HepG2 (cell line): ENCODE measurements around the gene NECTIN2. TPM values are rescaled to one million over a fixed set of nuclear protein-coding genes. Genes with fewer than 3 reads are reported as not detected.
A peak's percentile ranks its signal among the peaks of the same experiment; 100 is the strongest.

Experiments
- CENPX ChIP-seq: sonication (generic); formaldehyde crosslinking; IDR thresholded peaks from 2 replicates; pipeline ENCODE4 v1.9.0; 2021; ENCODE audit warnings: mild to moderate bottlenecking, missing genetic modification reagents, moderate library complexity
- FOSL2 ChIP-seq: sonication (generic); formaldehyde crosslinking; IDR thresholded peaks from 2 replicates; pipeline ENCODE4 v1.4.0; 2020; ENCODE audit warnings: missing genetic modification reagents
- HOMEZ ChIP-seq: IDR thresholded peaks from 2 replicates; pipeline ENCODE4 v1.6.1; 2016; ENCODE audit warnings: low read depth
- MAF1 ChIP-seq: sonication (generic); formaldehyde crosslinking; IDR thresholded peaks from 2 replicates; pipeline ENCODE4 v1.5.0; 2020; ENCODE audit warnings: missing genetic modification reagents, borderline replicate concordance
- REXO4 ChIP-seq: sonication (generic); formaldehyde crosslinking; IDR thresholded peaks from 2 replicates; pipeline ENCODE4 v1.8.0; 2022; ENCODE audit warnings: missing genetic modification reagents, mild to moderate bottlenecking, borderline replicate concordance
- SMC3 ChIP-seq: IDR thresholded peaks from 2 replicates; pipeline ENCODE4 v1.6.1; 2011; ENCODE audit warnings: low read length, improper control_type of control experiment
- THAP11 ChIP-seq: IDR thresholded peaks from 2 replicates; pipeline ENCODE4 v1.6.1; 2016; ENCODE audit warnings: missing biosample characterization, missing genetic modification reagents
- XBP1 ChIP-seq: sonication (generic); formaldehyde crosslinking; IDR thresholded peaks from 2 replicates; pipeline ENCODE4 v1.5.0; 2020; ENCODE audit warnings: missing genetic modification reagents
- ZBTB3 ChIP-seq: sonication (generic); formaldehyde crosslinking; IDR thresholded peaks from 2 replicates; pipeline ENCODE4 v1.4.0; 2020; ENCODE audit warnings: low read depth, mild to moderate bottlenecking, moderate library complexity, missing genetic modification reagents, borderline replicate concordance
- ZBTB7B ChIP-seq: sonication (generic); formaldehyde crosslinking; IDR thresholded peaks from 2 replicates; pipeline ENCODE4 v1.4.0; 2020; ENCODE audit warnings: missing genetic modification reagents
- ZMAT3 ChIP-seq: sonication (generic); formaldehyde crosslinking; conservative IDR thresholded peaks from 2 replicates; pipeline ENCODE4 v1.7.0; 2021; ENCODE audit warnings: missing genetic modification reagents
- ZNF263 ChIP-seq: sonication (generic); formaldehyde crosslinking; IDR thresholded peaks from 2 replicates; pipeline ENCODE4 v1.4.0; 2020; ENCODE audit warnings: missing genetic modification reagents
- ZNF468 ChIP-seq: sonication (generic); formaldehyde crosslinking; IDR thresholded peaks from 2 replicates; pipeline ENCODE4 v1.8.0; 2022; ENCODE audit warnings: mild to moderate bottlenecking, moderate library complexity, missing genetic modification reagents
- polyA plus RNA-seq, 8 experiments: library from polyadenylated mRNA; depleted of rRNA in 3 of 8; stranded (reverse) in 7 of 8; unstranded in 1 of 8; fragments of >200 nt; fragmentation: Illumina TruSeq in 4 of 8; extraction: Trizol in 4 of 8; gene quantifications; 2 replicates each; pipeline versions ENCODE4 v1.2.1 to v1.2.3, GENCODE V29; 2011 to 2016; ENCODE audit warnings: low read depth in 4 of 8, missing spikeins in 1 of 8, mixed read lengths in 1 of 8; ENCODE audit not compliant: insufficient read depth in 1 of 8
- total RNA-seq, 5 experiments: library from RNA; depleted of rRNA; stranded (reverse); fragments of >200 nt; fragmentation: Illumina TruSeq; extraction: Trizol; gene quantifications; 2 replicates each; pipeline ENCODE4 v1.2.3, GENCODE V29; 2016; ENCODE audit warnings: low read depth in 1 of 5
- TF ChIP-seq, protein P1 (sequence below), 2 experiments: sonication (generic) in 1 of 2; formaldehyde crosslinking in 1 of 2; IDR thresholded peaks; 2 replicates each; pipeline versions ENCODE4 v1.4.0 to v1.6.1; 2016 to 2020; ENCODE audit warnings: borderline replicate concordance in 1 of 2, low read depth in 1 of 2, mild to moderate bottlenecking in 1 of 2, missing genetic modification reagents in 1 of 2
- TF ChIP-seq, protein P2 (sequence below): sonication (generic); formaldehyde crosslinking; IDR thresholded peaks from 2 replicates; pipeline ENCODE4 v1.4.0; 2020; ENCODE audit warnings: mild to moderate bottlenecking, missing genetic modification reagents, borderline replicate concordance
- TF ChIP-seq, protein P3 (sequence below): sonication (generic); formaldehyde crosslinking; IDR thresholded peaks from 2 replicates; pipeline ENCODE4 v1.8.1; 2022; ENCODE audit warnings: low read depth, mild to moderate bottlenecking, missing genetic modification reagents

The NECTIN2 gene
- total and polyA plus RNA-seq, 2 of the 13 experiments (the other 11 are each of a cell fraction or from before 2014, with no cell fraction given): 75.4 to 114 TPM

- TF ChIP-seq, protein P1, sequence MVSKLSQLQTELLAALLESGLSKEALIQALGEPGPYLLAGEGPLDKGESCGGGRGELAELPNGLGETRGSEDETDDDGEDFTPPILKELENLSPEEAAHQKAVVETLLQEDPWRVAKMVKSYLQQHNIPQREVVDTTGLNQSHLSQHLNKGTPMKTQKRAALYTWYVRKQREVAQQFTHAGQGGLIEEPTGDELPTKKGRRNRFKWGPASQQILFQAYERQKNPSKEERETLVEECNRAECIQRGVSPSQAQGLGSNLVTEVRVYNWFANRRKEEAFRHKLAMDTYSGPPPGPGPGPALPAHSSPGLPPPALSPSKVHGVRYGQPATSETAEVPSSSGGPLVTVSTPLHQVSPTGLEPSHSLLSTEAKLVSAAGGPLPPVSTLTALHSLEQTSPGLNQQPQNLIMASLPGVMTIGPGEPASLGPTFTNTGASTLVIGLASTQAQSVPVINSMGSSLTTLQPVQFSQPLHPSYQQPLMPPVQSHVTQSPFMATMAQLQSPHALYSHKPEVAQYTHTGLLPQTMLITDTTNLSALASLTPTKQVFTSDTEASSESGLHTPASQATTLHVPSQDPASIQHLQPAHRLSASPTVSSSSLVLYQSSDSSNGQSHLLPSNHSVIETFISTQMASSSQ (IDR thresholded peaks at IDR 0.05; ENCODE audit: low read depth): no peak
- TF ChIP-seq, protein P1 (CRISPR knock-in tag; IDR thresholded peaks at IDR 0.05; ENCODE audit: borderline replicate concordance): no peak
- peak; percentile 74 for TF ChIP-seq SMC3
- TF ChIP-seq THAP11: no peak
- TF ChIP-seq FOSL2: 0 out of 2 replicates have a peak, but pooled peaks have one; percentile 26
- TF ChIP-seq HOMEZ (CRISPR knock-in tag): 0 out of 2 replicates have a peak, but pooled peaks have one; percentile 33
- TF ChIP-seq, protein P2, sequence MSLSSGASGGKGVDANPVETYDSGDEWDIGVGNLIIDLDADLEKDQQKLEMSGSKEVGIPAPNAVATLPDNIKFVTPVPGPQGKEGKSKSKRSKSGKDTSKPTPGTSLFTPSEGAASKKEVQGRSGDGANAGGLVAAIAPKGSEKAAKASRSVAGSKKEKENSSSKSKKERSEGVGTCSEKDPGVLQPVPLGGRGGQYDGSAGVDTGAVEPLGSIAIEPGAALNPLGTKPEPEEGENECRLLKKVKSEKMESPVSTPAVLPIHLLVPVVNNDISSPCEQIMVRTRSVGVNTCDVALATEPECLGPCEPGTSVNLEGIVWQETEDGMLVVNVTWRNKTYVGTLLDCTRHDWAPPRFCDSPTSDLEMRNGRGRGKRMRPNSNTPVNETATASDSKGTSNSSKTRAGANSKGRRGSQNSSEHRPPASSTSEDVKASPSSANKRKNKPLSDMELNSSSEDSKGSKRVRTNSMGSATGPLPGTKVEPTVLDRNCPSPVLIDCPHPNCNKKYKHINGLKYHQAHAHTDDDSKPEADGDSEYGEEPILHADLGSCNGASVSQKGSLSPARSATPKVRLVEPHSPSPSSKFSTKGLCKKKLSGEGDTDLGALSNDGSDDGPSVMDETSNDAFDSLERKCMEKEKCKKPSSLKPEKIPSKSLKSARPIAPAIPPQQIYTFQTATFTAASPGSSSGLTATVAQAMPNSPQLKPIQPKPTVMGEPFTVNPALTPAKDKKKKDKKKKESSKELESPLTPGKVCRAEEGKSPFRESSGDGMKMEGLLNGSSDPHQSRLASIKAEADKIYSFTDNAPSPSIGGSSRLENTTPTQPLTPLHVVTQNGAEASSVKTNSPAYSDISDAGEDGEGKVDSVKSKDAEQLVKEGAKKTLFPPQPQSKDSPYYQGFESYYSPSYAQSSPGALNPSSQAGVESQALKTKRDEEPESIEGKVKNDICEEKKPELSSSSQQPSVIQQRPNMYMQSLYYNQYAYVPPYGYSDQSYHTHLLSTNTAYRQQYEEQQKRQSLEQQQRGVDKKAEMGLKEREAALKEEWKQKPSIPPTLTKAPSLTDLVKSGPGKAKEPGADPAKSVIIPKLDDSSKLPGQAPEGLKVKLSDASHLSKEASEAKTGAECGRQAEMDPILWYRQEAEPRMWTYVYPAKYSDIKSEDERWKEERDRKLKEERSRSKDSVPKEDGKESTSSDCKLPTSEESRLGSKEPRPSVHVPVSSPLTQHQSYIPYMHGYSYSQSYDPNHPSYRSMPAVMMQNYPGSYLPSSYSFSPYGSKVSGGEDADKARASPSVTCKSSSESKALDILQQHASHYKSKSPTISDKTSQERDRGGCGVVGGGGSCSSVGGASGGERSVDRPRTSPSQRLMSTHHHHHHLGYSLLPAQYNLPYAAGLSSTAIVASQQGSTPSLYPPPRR: peak; percentile 44; the same call in 1 of the 2 replicates
- TF ChIP-seq ZNF468 (CRISPR knock-in tag): 0 out of 2 replicates have a peak, but pooled peaks have one; percentile 39
- TF ChIP-seq, protein P3, sequence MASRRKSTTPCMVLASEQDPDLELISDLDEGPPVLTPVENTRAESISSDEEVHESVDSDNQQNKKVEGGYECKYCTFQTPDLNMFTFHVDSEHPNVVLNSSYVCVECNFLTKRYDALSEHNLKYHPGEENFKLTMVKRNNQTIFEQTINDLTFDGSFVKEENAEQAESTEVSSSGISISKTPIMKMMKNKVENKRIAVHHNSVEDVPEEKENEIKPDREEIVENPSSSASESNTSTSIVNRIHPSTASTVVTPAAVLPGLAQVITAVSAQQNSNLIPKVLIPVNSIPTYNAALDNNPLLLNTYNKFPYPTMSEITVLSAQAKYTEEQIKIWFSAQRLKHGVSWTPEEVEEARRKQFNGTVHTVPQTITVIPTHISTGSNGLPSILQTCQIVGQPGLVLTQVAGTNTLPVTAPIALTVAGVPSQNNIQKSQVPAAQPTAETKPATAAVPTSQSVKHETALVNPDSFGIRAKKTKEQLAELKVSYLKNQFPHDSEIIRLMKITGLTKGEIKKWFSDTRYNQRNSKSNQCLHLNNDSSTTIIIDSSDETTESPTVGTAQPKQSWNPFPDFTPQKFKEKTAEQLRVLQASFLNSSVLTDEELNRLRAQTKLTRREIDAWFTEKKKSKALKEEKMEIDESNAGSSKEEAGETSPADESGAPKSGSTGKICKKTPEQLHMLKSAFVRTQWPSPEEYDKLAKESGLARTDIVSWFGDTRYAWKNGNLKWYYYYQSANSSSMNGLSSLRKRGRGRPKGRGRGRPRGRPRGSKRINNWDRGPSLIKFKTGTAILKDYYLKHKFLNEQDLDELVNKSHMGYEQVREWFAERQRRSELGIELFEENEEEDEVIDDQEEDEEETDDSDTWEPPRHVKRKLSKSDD: 0 out of 2 replicates have a peak, but pooled peaks have one; percentile 50
- TF ChIP-seq ZNF263 (CRISPR knock-in tag): peak; percentile 95
- TF ChIP-seq ZBTB7B (CRISPR knock-in tag): peak; percentile 69; the same call in 1 of the 2 replicates
- TF ChIP-seq REXO4 (CRISPR knock-in tag): no peak
- TF ChIP-seq ZBTB3 (CRISPR knock-in tag): no peak
- TF ChIP-seq ZMAT3 (CRISPR knock-in tag): peak; percentile 61; the same call in 1 of the 2 replicates
- TF ChIP-seq XBP1 (CRISPR knock-in tag): no peak
- no peak for TF ChIP-seq MAF1 (CRISPR knock-in tag)
- TF ChIP-seq CENPX: no peak
Measured at GRCh38 chr19:44800461-44800860, 45.6 kb upstream of the NECTIN2 start (continued).
